Right renal pelvis (tissue), 4 donors: ENCODE results near the gene FCGBP. TPM values are rescaled to one million over a fixed set of nuclear protein-coding genes. Genes with fewer than 3 reads are reported as not detected.
"Not testable (repeated sequence)": the region's sequence is repeated elsewhere in the genome, so short reads cannot be mapped to it uniquely, and the experiment has no call there.

ENCODE experiments used
- DNase-seq, 4 donors: peaks; one replicate each; pipeline ENCODE4 v3.0.0-alpha.2; 2013; ENCODE audit warnings: low read depth in 4 of 4, low spot score in 3 of 4, missing footprints in 1 of 4
- polyA plus RNA-seq, 4 donors: library from polyadenylated mRNA; unstranded; fragments of 120-200 nt; gene quantifications; one replicate each; pipeline ENCODE4 v1.2.1, GENCODE V29; 2013; ENCODE audit not compliant: insufficient read length in 4 of 4

FCGBP gene
- polyA plus RNA-seq, 4 donors: 5.6 to 9.5 (median 7.6) TPM

GRCh38 chr19:39893366-39894235, 40.8 kb downstream of the FCGBP start:
- not testable (repeated sequence) for DNase-seq

GRCh38 chr19:39892506-39892902, 41.9 kb downstream of the FCGBP start:
- DNase-seq: not testable (repeated sequence)

- DNase-seq: peak in 1 of 4 donors; percentile 36
Observed at GRCh38 chr19:39891660-39892505, 42.6 kb downstream of the FCGBP start.

GRCh38 chr19:39890755-39891551, 43.5 kb downstream of the FCGBP start:
- no peak for DNase-seq

DNA sequence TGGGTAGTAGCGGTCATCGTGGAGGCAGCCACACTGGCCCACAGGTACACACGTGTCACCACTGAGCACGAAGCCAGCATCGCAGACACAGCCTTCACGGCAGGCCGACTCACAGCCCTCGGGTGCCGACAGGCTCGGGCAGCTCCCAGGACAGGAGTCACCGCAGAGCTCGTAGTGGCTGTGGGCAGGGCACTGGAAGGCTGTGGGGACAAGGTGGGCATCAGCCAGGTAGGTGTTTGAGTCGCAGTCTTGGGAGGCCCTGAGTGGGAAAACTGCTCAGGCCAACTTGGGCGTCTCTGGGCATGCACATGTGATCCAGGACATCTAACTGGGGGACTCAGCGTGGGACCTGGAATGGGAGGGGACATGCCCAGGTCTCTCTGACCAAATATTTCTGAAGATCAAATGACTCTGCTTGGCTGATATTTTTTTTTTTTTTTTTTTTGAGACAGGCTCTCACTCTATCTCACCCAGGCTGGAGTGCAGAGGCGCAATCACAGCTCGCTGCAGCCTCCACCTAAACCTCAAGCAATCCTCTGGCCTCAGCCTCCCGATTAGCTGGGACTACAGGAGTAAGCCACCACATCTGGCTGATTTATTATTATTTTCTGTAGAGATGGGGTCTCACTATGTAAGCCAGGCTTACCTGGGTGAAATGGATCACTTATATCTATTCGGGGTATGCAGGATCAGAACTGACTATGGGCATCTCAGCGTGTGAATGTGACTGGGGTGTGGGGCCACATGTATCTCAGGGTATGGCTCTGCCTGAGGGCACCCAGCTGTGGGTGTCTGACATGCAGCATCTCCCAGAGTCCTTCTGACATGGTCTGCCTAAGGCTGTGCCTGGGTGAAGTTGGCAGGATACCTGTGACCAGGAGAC, 44.3 kb downstream of the FCGBP start:
- not testable (repeated sequence) for DNase-seq

DNA sequence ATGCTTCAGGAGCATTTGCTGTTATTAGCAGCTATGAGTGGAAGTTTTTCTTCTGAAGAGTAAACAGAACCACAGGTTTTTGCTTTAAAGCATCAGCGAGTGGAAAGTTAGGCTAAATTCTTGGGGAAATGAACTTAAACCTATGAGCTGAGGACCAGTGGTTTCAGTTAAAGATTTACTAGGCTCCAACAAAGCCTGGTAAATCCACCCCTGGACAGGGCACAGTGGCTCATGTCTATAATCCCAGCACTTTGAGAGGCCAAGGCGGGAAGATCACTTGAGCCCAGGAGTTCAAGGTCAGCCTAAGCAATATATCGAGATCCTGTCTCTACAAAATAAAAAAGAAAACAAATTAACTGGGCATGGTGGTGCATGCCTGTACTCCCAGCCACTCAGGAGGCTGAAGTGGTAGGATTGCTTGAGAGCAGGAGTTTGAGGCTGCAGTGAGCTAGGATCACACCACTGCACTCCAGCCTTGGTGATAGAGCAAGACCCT, 46.9 kb downstream of the FCGBP start:
- not testable (repeated sequence) for DNase-seq

DNA sequence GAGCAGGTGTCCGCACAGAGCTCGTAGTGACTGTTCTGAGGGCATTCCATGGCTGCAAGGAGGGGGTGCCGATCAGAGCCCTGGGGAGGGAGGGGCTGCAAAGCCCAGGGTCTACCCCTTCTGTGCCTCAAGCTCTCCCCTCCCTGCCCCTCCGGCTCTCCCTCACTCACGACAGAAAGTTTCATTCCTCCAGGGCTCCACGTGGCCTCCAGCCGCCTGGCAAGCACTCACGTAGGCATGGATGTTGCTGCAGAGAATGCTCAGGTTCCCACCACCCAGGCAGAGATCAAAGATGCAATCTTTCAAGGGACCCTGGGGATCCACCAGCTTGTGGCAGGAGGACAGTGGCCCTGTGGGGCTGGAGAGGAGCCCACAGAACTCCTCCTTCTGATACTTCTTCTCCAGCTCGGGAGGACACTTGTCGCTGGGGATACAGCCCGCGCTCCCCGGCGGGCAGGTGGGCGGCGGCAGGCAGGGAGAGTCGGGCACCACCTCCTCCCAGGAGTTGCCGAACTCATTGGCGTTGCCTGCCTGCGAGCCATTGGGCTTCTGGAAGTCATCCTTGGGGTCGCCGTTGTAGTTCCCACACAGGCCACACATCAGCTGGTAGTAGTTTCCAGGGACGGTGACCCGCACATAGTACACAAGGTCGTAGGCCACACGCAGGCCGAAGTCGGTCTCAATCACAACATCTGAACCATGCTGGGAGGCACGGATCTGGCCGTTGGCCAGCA, 48.4 kb downstream of the FCGBP start:
- not testable (repeated sequence) for DNase-seq

DNA sequence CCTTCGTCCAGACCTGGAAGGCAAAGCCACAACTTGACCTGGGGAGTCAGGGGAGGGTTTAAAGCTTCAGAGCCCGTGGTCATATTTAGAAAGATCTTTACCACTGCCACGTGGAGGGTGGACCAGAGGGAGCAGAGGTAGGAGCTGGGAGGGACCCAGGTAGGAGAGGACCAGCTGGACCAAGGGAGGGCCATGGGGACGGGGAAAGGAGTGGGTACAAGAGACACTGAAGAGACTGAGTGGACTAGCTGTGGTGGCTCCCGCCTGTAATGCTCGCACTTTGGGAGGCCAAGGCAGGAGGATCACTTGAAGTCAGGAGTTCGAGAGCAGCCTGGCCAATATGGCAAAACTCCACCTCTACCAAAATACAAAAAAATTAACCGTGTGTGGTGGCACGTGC, 49.7 kb downstream of the FCGBP start:
- not testable (repeated sequence) for DNase-seq

Other genes with a start within 250 kb of the FCGBP start
- not detected for gene LGALS14, start 230.2 kb downstream of the FCGBP start, polyA plus RNA-seq
- 1 to 10 TPM; 1.2 to 4.2 (median 1.7) TPM for gene CLC, start 196.6 kb downstream of the FCGBP start, polyA plus RNA-seq
- gene LEUTX, start 155.8 kb downstream of the FCGBP start, polyA plus RNA-seq: not detected
- gene DYRK1B, start 100.5 kb downstream of the FCGBP start, polyA plus RNA-seq: 10 to 100 TPM; 33.1 to 39.8 (median 36.8) TPM
- gene FBL, start 88.3 kb downstream of the FCGBP start, polyA plus RNA-seq: 100 to 1,000 TPM; 308 to 340 (median 323) TPM
- gene PSMC4, start 36.5 kb upstream of the FCGBP start, polyA plus RNA-seq: 100 to 1,000 TPM in 1 of 4 donors, 10 to 100 TPM in 3; 86.6 to 105 (median 92.7) TPM
- gene ZNF546, start 62.4 kb upstream of the FCGBP start, polyA plus RNA-seq: 1 to 10 TPM; 4.4 to 6.4 (median 5.6) TPM
- gene ZNF780B, start 121.6 kb upstream of the FCGBP start, polyA plus RNA-seq: 10 to 100 TPM; 18.8 to 29.1 (median 21.1) TPM
- gene ZNF780A, start 156.3 kb upstream of the FCGBP start, polyA plus RNA-seq: 10 to 100 TPM; 16.9 to 22.8 (median 19.8) TPM